ENCODE measurements around the gene FBLN1.
A peak's percentile ranks its signal among the peaks of the same experiment; 100 is the strongest.

The FBLN1 gene

GRCh38 chr22:45552580-45553350 lies 50.1 kb downstream of the FBLN1 start:
- no peak overlapping the region for H3K4me3 ChIP-seq (ENCODE audit: low read depth, low read length)
- H3K9me3 ChIP-seq (ENCODE audit: control insufficient read depth, insufficient read depth, low read depth, low read length) = no peaks in the 10 kb centered on the region
- no peaks in the 10 kb centered on the region for H3K4me1 ChIP-seq (ENCODE audit: control insufficient read depth, insufficient read depth, low read length)
- TF ChIP-seq ZNF175 (tag by site-specific recombination; IDR thresholded peaks at IDR 0.05) = no peak
- 0 out of 2 replicates have a peak, but pooled peaks have one; percentile 15 for TF ChIP-seq ZNF10 (tag by site-specific recombination; IDR thresholded peaks at IDR 0.05)
- peaks cover 0 to 82% of the 10 kb centered on the region in 2 experiments; a peak in 1 of 3 replicates for H3K36me3 ChIP-seq (ENCODE audit: control insufficient read depth in 2 of 2, insufficient read depth in 1 of 2, low read length in 2 of 2)
- no peak overlapping the region for H3K27ac ChIP-seq (ENCODE audit: extremely low read depth, low read depth, low read length)
- CTCF ChIA-PET = interaction anchor here (0.7 to 3.9 kb wide), 21 partner anchors 11 to 286 kb away, joined by 3 to 63 read pairs (median 6); no protein-coding TSS in a partner anchor
- POLR2A ChIA-PET = no interaction called here

GRCh38 chr22:45553351-45554039 lies 50.8 kb downstream of the FBLN1 start:
- Histone ChIP-seq H3K4me1 (ENCODE audit: control insufficient read depth, insufficient read depth, low read length) (no peaks in the 10 kb centered on the region), H3K27ac (ENCODE audit: extremely low read depth, low read depth, low read length) (no peak overlapping the region), H3K4me3 (ENCODE audit: low read depth, low read length) (no peak overlapping the region), H3K9me3 (ENCODE audit: control insufficient read depth, insufficient read depth, low read depth, low read length) (no peaks in the 10 kb centered on the region), H3K36me3 (ENCODE audit: control insufficient read depth in 2 of 2, insufficient read depth in 1 of 2, low read length in 2 of 2) (peaks cover 0 to 82% of the 10 kb centered on the region in 2 experiments; a peak in 1 of 3 replicates)
- CTCF ChIA-PET = interaction anchor here (0.6 to 3.9 kb wide), 44 partner anchors 8 to 929 kb away, joined by 3 to 63 read pairs (median 4); no protein-coding TSS in a partner anchor
- POLR2A ChIA-PET = no interaction called here
- TF ChIP-seq ZNF580 (tag by site-specific recombination; IDR thresholded peaks at IDR 0.05) = no peak
- TF ChIP-seq ZNF513 (tag by site-specific recombination; IDR thresholded peaks at IDR 0.05) = no peak
- TF ChIP-seq ZSCAN23 (tag by site-specific recombination; IDR thresholded peaks at IDR 0.05) = no peak
- no peak for TF ChIP-seq FEZF1 (tag by site-specific recombination; IDR thresholded peaks at IDR 0.05)
- 0 out of 2 replicates have a peak, but pooled peaks have one; percentile 65 for TF ChIP-seq ZSCAN30 (tag by site-specific recombination; IDR thresholded peaks at IDR 0.05)
- TF ChIP-seq ZNF16 (tag by site-specific recombination; IDR thresholded peaks at IDR 0.05; ENCODE audit: low read depth) = no peak
- no peak for TF ChIP-seq ZNF416 (tag by site-specific recombination; IDR thresholded peaks at IDR 0.05)
- TF ChIP-seq ZNF169 (tag by site-specific recombination; IDR thresholded peaks at IDR 0.05) = no peak
- TF ChIP-seq ZNF292 (tag by site-specific recombination; IDR thresholded peaks at IDR 0.05; ENCODE audit: borderline replicate concordance, low read depth) = no peak
- peak; percentile 76; the same call in 1 of the 2 replicates for TF ChIP-seq ZNF391 (tag by site-specific recombination; IDR thresholded peaks at IDR 0.05; ENCODE audit: borderline replicate concordance, low read depth)
- TF ChIP-seq YY2 (tag by site-specific recombination; IDR thresholded peaks at IDR 0.05) = peak; percentile 84
- no peak for TF ChIP-seq ZNF398 (tag by site-specific recombination; IDR thresholded peaks at IDR 0.05)
- no peak for TF ChIP-seq ZNF274 (IDR thresholded peaks at IDR 0.05; ENCODE audit: low read length)
- TF ChIP-seq ZNF274 (tag by site-specific recombination; IDR thresholded peaks at IDR 0.05; ENCODE audit: borderline replicate concordance) = no peak
- no peak for TF ChIP-seq ZNF175 (tag by site-specific recombination; IDR thresholded peaks at IDR 0.05)
- TF ChIP-seq SP3 (tag by site-specific recombination; IDR thresholded peaks at IDR 0.05) = no peak
- no peak for TF ChIP-seq ZNF560 (tag by site-specific recombination; IDR thresholded peaks at IDR 0.05; ENCODE audit: borderline replicate concordance)
- TF ChIP-seq SP2 (tag by site-specific recombination; IDR thresholded peaks at IDR 0.05) = no peak
- no peak for TF ChIP-seq PRDM1 (tag by site-specific recombination; IDR thresholded peaks at IDR 0.05)
- TF ChIP-seq PRDM6 (tag by site-specific recombination; IDR thresholded peaks at IDR 0.05) = no peak
- no peak for TF ChIP-seq SCRT1 (tag by site-specific recombination; IDR thresholded peaks at IDR 0.05; ENCODE audit: borderline replicate concordance)
- TF ChIP-seq ZNF544 (tag by site-specific recombination; IDR thresholded peaks at IDR 0.05) = no peak
- peak; percentile 95 for TF ChIP-seq IKZF3 (tag by site-specific recombination; IDR thresholded peaks at IDR 0.05)
- TF ChIP-seq ZNF561 (tag by site-specific recombination; IDR thresholded peaks at IDR 0.05; ENCODE audit: borderline replicate concordance) = no peak
- no peak for TF ChIP-seq ZNF423 (tag by site-specific recombination; IDR thresholded peaks at IDR 0.05)
- no peak for TF ChIP-seq SALL2 (tag by site-specific recombination; IDR thresholded peaks at IDR 0.05; ENCODE audit: borderline replicate concordance)
- peak; percentile 90 for TF ChIP-seq ZNF600 (tag by site-specific recombination; IDR thresholded peaks at IDR 0.05)

Measured in HEK293 (cell line).